Measurements from ENCODE around the gene PTPRO. TPM values are rescaled to one million over a fixed set of nuclear protein-coding genes. Genes with fewer than 3 reads are reported as not detected.
A peak's percentile ranks its signal among the peaks of the same experiment; 100 is the strongest.

PTPRO gene
- total and polyA plus RNA-seq, 4 donors, result 2.6 to 11.7 (median 3.4) TPM

DNA sequence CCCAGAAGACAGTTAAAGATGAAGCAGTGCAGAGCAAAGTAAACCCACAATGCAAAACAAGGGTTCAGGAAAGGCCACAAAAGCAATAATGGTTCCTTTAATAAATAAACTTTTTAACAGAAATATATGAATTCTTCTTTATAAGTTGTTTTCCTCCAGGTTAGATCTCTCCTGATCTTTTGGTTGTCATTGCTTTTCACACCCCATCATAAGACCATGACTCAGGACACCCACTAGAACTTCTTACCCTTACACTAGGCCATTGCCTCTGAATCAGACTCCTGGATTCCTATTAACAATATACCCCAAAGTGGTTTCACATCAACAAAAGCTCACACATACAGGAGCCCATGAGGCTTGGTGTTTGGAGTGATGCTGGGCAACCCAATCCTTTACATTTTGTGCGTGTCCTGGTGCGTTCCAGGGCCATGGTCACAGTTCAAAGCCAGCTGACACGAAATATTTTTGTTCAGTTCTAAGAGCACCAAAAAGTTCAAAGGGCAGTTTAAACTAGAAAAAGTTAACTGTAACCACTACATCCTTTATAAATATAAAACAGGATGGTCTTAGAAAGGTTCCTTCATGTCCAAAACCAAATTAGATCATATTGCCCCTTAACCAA is 279.9 kb downstream of the PTPRO start:
- H3K27me3 ChIP-seq (ENCODE audit: control insufficient read depth in 3 of 3, insufficient read depth in 3 of 3, low read length in 2 of 3), result peaks cover 0 to 2% (median 0%) of the 10 kb centered on the region in 3 donors
- H3K4me3 ChIP-seq, result no peak overlapping the region
- ATAC-seq (ENCODE audit: insufficient read depth, low FRiP score) (no peak), DNase-seq (no peak)
- TF ChIP-seq, protein P1, sequence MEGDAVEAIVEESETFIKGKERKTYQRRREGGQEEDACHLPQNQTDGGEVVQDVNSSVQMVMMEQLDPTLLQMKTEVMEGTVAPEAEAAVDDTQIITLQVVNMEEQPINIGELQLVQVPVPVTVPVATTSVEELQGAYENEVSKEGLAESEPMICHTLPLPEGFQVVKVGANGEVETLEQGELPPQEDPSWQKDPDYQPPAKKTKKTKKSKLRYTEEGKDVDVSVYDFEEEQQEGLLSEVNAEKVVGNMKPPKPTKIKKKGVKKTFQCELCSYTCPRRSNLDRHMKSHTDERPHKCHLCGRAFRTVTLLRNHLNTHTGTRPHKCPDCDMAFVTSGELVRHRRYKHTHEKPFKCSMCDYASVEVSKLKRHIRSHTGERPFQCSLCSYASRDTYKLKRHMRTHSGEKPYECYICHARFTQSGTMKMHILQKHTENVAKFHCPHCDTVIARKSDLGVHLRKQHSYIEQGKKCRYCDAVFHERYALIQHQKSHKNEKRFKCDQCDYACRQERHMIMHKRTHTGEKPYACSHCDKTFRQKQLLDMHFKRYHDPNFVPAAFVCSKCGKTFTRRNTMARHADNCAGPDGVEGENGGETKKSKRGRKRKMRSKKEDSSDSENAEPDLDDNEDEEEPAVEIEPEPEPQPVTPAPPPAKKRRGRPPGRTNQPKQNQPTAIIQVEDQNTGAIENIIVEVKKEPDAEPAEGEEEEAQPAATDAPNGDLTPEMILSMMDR (IDR thresholded peaks at IDR 0.05; ENCODE audit: control extremely low read depth, extremely low read depth), result no peak
- H3K27ac ChIP-seq (ENCODE audit: low read depth in 1 of 2, low read length in 1 of 2), result no peak overlapping the region
- H3K9ac ChIP-seq (ENCODE audit: insufficient read depth in 1 of 2, low read length in 2 of 2), result no peak overlapping the region
- no peaks in the 10 kb centered on the region for H3K36me3 ChIP-seq (ENCODE audit: control insufficient read depth in 4 of 4, insufficient read depth in 4 of 4, low read length in 4 of 4)
- H3K9me3 ChIP-seq (ENCODE audit: control insufficient read depth in 4 of 4, insufficient read depth in 3 of 4, low read length in 3 of 4), result no peaks in the 10 kb centered on the region
- H3K4me1 ChIP-seq (ENCODE audit: control insufficient read depth in 5 of 5, insufficient read depth in 5 of 5, low read length in 5 of 5), result peaks cover 0 to 29% (median 8%) of the 10 kb centered on the region in 5 donors
- 93% methylated on average over 3 of the region's 3 CpGs for WGBS, 2 donors

DNA sequence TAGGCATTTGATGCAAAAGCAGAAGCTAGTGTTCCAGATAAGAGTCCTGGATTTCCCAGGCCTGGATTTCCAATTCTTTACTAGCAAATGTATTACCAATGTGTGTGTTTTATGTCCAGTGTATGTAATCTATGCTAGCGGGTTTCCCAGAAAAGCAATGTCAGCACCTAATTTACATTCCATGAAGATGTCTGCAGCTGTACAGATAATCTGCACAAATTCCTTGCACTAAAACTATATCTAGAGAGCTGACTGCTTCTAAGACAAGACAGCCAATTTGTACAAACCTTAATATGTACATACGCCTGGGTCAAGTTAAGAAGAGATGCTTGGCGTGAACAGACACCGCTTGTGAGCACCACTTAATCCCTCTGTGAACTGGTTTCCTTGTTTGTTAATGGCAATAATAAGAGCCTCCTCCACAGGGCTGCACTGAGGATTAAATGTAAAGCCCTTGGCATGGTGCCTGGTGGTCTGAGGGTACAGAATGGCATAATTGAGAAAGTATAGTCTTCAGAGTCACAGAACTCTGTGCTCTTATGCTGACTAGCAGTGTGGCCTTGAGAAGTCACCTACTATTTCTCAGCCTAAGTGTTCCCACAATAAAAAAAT is 281.3 kb downstream of the PTPRO start:
- WGBS, 2 donors, result 76 to 88% methylated on average over 4 of the region's 4 CpGs
- ATAC-seq (ENCODE audit: insufficient read depth, low FRiP score) (no peak), DNase-seq (peak; percentile 48 to 84 (median 83))
- H3K27me3 ChIP-seq (ENCODE audit: control insufficient read depth in 3 of 3, insufficient read depth in 3 of 3, low read length in 2 of 3), result peaks cover 0 to 2% (median 0%) of the 10 kb centered on the region in 3 donors
- no peaks in the 10 kb centered on the region for H3K9me3 ChIP-seq (ENCODE audit: control insufficient read depth in 4 of 4, insufficient read depth in 3 of 4, low read length in 3 of 4)
- H3K4me1 ChIP-seq (ENCODE audit: control insufficient read depth in 5 of 5, insufficient read depth in 5 of 5, low read length in 5 of 5), result peaks cover 0 to 29% (median 8%) of the 10 kb centered on the region in 5 donors
- TF ChIP-seq, protein P1 (IDR thresholded peaks at IDR 0.05; ENCODE audit: control extremely low read depth, extremely low read depth), result no peak
- no peaks in the 10 kb centered on the region for H3K36me3 ChIP-seq (ENCODE audit: control insufficient read depth in 4 of 4, insufficient read depth in 4 of 4, low read length in 4 of 4)
- no peak overlapping the region for H3K9ac ChIP-seq (ENCODE audit: insufficient read depth in 1 of 2, low read length in 2 of 2)
- H3K27ac ChIP-seq (ENCODE audit: low read depth in 1 of 2, low read length in 1 of 2), result no peak overlapping the region
- H3K4me3 ChIP-seq, result no peak overlapping the region

DNA sequence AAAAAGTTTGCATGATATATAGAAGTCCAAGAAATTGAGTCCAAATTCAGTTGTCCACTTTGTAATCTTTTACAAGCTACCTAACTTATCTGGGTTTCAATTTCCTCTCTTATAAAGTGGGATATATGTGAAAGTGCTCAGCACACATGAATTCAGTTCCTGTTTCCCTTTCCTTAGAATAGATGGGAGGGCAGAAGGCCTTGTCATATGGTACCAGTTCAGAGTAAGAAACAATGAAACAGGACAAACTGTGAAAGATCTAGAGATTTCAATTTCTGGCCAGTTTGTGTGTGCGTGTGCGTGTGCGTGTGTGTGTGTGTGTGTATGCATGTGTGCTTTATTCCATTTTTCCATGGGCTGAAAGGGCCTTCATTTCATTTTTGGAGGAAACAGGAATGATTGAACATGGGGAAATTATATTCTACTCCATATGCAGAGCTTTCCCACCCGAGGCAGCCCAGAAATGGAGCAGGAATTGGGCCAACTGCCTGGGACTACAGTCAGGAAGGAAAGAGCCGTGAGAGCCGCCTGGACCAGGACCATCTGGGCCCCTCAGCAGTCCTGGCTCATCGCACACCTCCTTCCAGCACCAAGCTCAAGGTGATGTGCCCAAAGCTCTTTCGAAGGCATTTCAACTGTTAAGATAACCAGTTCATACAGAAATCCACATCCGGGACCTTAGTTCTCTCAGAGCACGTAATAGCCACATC is 283.7 kb downstream of the PTPRO start:
- TF ChIP-seq, protein P1 (IDR thresholded peaks at IDR 0.05; ENCODE audit: control extremely low read depth, extremely low read depth), result no peak
- DNase-seq (no peak), ATAC-seq (ENCODE audit: insufficient read depth, low FRiP score) (no peak)
- Histone ChIP-seq H3K4me3 (no peak overlapping the region), H3K27ac (ENCODE audit: low read depth in 1 of 2, low read length in 1 of 2) (no peak overlapping the region), H3K9me3 (ENCODE audit: control insufficient read depth in 4 of 4, insufficient read depth in 3 of 4, low read length in 3 of 4) (no peaks in the 10 kb centered on the region), H3K4me1 (ENCODE audit: control insufficient read depth in 5 of 5, insufficient read depth in 5 of 5, low read length in 5 of 5) (peaks cover 0 to 20% (median 0%) of the 10 kb centered on the region in 5 donors), H3K9ac (ENCODE audit: insufficient read depth in 1 of 2, low read length in 2 of 2) (no peak overlapping the region), H3K27me3 (ENCODE audit: control insufficient read depth in 3 of 3, insufficient read depth in 3 of 3, low read length in 2 of 3) (peaks cover 0 to 2% (median 0%) of the 10 kb centered on the region in 3 donors), H3K36me3 (ENCODE audit: control insufficient read depth in 4 of 4, insufficient read depth in 4 of 4, low read length in 4 of 4) (no peaks in the 10 kb centered on the region)
- WGBS, 2 donors, result 85 to 89% methylated on average over 10 of the region's 10 CpGs
